Smooth muscle cell (in vitro differentiated cells): Measurements from ENCODE around the gene MAGI1. TPM values are rescaled to one million over a fixed set of nuclear protein-coding genes. Genes with fewer than 3 reads are reported as not detected.

ENCODE experiments used
- DNase-seq: peaks from one replicate; lab custom pipeline; 2025; ENCODE audit not compliant: unreplicated experiment; lab: John Stamatoyannopoulos, UW
- H2AFZ ChIP-seq: fragments of 200-600 bp; sonication (generic); 2 replicates; pipeline ENCODE4 v1.6.0; 2016; ENCODE audit warnings: antibody characterized with exemption, low read depth, mild to moderate bottlenecking
- H3F3A ChIP-seq: fragments of 200-600 bp; sonication (generic); 2 replicates; pipeline ENCODE4 v1.6.0; 2017; ENCODE audit warnings: antibody characterized with exemption, low read depth
- H3K27ac ChIP-seq: fragments of 200-600 bp; sonication (generic); 2 replicates; pipeline ENCODE4 v1.5.1; 2016; ENCODE audit warnings: low read depth, mild to moderate bottlenecking
- H3K27me3 ChIP-seq: fragments of 200-600 bp; sonication (generic); 2 replicates; pipeline ENCODE4 v1.6.1; 2016; ENCODE audit warnings: low read depth, mild to moderate bottlenecking
- H3K36me3 ChIP-seq: fragments of 200-600 bp; sonication (generic); 2 replicates; pipeline ENCODE4 v1.5.1; 2016; ENCODE audit warnings: low read depth
- H3K4me1 ChIP-seq: fragments of 200-600 bp; sonication (generic); 2 replicates; pipeline ENCODE4 v1.5.1; 2016; ENCODE audit warnings: low read depth
- H3K4me2 ChIP-seq: fragments of 200-600 bp; sonication (generic); 2 replicates; pipeline ENCODE4 v1.6.0; 2016; ENCODE audit warnings: mild to moderate bottlenecking
- H3K4me3 ChIP-seq: fragments of 200-600 bp; sonication (generic); 2 replicates; pipeline ENCODE4 v1.5.1; 2016; ENCODE audit warnings: mild to moderate bottlenecking
- H3K79me2 ChIP-seq: fragments of 200-600 bp; sonication (generic); 2 replicates; pipeline ENCODE4 v1.6.0; 2016; ENCODE audit warnings: low read depth, mild to moderate bottlenecking
- H3K9ac ChIP-seq: fragments of 200-600 bp; sonication (generic); 2 replicates; pipeline ENCODE4 v1.6.0; 2016; ENCODE audit warnings: low read depth
- H3K9me3 ChIP-seq: fragments of 200-600 bp; sonication (generic); replicated peaks from 2 replicates; pipeline ENCODE4 v1.5.1; 2016; ENCODE audit warnings: low read depth
- H4K20me1 ChIP-seq: fragments of 200-600 bp; sonication (generic); 2 replicates; pipeline ENCODE4 v1.6.0; 2016; ENCODE audit warnings: low read depth
- CTCF ChIP-seq: fragments of 200-600 bp; sonication (generic); IDR thresholded peaks from 2 replicates; pipeline ENCODE4 v1.5.1; 2017; ENCODE audit warnings: borderline replicate concordance, mild to moderate bottlenecking, antibody characterized with exemption; ENCODE audit not compliant: insufficient read depth, poor library complexity, severe bottlenecking
- whole genome bisulfite sequencing: methylation state at CpG from one replicate; pipeline ENCODE4 v1.1.7; 2016; ENCODE audit warnings: low lambda C conversion rate; 5-methylcytosine and 5-hydroxymethylcytosine counted together
- polyA plus RNA-seq: library from polyadenylated mRNA; unstranded; fragments of >200 nt; fragmentation: Nextera tagmentation; extraction: Ambion mirVana; gene quantifications from 2 replicates; pipeline ENCODE4 v1.2.1, GENCODE V29; 2016
- total RNA-seq: library from RNA; depleted of rRNA; stranded (reverse); fragments of >200 nt; gene quantifications from 2 replicates; pipeline ENCODE4 v1.2.3, GENCODE V29; 2014

Gene MAGI1
- total and polyA plus RNA-seq, 2 experiments from 2014 or later = 9.9 to 23.3 TPM

GRCh38 chr3:65988411-65989180 lies 50.1 kb downstream of the MAGI1 start:
- Histone ChIP-seq H3F3A (no peaks in the 10 kb centered on the region), H3K4me2 (no peak overlapping the region), H3K27me3 (no peaks in the 10 kb centered on the region), H3K9ac (no peak overlapping the region), H4K20me1 (peaks cover 33% of the 10 kb centered on the region), H3K4me3 (no peak overlapping the region), H3K36me3 (no peaks in the 10 kb centered on the region), H3K9me3 (no peaks in the 10 kb centered on the region), H3K27ac (no peak overlapping the region), H3K4me1 (peaks cover 9% of the 10 kb centered on the region), H3K79me2 (peaks cover 5% of the 10 kb centered on the region), H2AFZ (no peak overlapping the region)
- 94% methylated on average over 5 of the region's 5 CpGs for WGBS
- no peak for TF ChIP-seq CTCF
- no peak for DNase-seq

- Histone ChIP-seq H2AFZ (no peak overlapping the region), H3K27me3 (no peaks in the 10 kb centered on the region), H3K4me3 (no peak overlapping the region), H3K4me1 (peaks cover 9% of the 10 kb centered on the region), H3K4me2 (no peak overlapping the region), H3K9ac (no peak overlapping the region), H3K36me3 (no peaks in the 10 kb centered on the region), H3K27ac (no peak overlapping the region), H3K79me2 (peaks cover 5% of the 10 kb centered on the region), H3F3A (no peaks in the 10 kb centered on the region), H3K9me3 (no peaks in the 10 kb centered on the region), H4K20me1 (peaks cover 30% of the 10 kb centered on the region)
- TF ChIP-seq CTCF = no peak
- DNase-seq = no peak
- 93% methylated on average over 4 of the region's 4 CpGs for WGBS
Measured at GRCh38 chr3:65986285-65986684, 52.4 kb downstream of the MAGI1 start.

GRCh38 chr3:65984975-65985374 lies 53.7 kb downstream of the MAGI1 start:
- Histone ChIP-seq H3K27me3 (no peaks in the 10 kb centered on the region), H3F3A (no peaks in the 10 kb centered on the region), H3K9me3 (no peaks in the 10 kb centered on the region), H2AFZ (no peak overlapping the region), H3K36me3 (no peaks in the 10 kb centered on the region), H3K4me1 (peaks cover 9% of the 10 kb centered on the region), H3K4me2 (no peak overlapping the region), H3K27ac (no peak overlapping the region), H4K20me1 (peaks cover 27% of the 10 kb centered on the region), H3K4me3 (no peak overlapping the region), H3K79me2 (peaks cover 4% of the 10 kb centered on the region), H3K9ac (no peak overlapping the region)
- no peak for TF ChIP-seq CTCF
- WGBS = 100% methylated on average over 1 of the region's 1 CpG
- no peak for DNase-seq

- H3K27ac ChIP-seq = no peak overlapping the region
- no peaks in the 10 kb centered on the region for H3K9me3 ChIP-seq
- no peaks in the 10 kb centered on the region for H3K79me2 ChIP-seq
- DNase-seq = no peak
- no peaks in the 10 kb centered on the region for H3K36me3 ChIP-seq
- no peak overlapping the region for H2AFZ ChIP-seq
- no peaks in the 10 kb centered on the region for H3K27me3 ChIP-seq
- no peak overlapping the region for H3K4me3 ChIP-seq
- H3K4me2 ChIP-seq = no peak overlapping the region
- no peak overlapping the region for H3K9ac ChIP-seq
- H4K20me1 ChIP-seq = peaks cover 12% of the 10 kb centered on the region
- peaks cover 3% of the 10 kb centered on the region for H3F3A ChIP-seq
- WGBS = 94% methylated on average over 1 of the region's 1 CpG
- TF ChIP-seq CTCF = no peak
- peaks cover 10% of the 10 kb centered on the region for H3K4me1 ChIP-seq
Measured at GRCh38 chr3:65983100-65983499, 55.6 kb downstream of the MAGI1 start.
